ENCODE data around the gene BAZ2A. TPM values are rescaled to one million over a fixed set of nuclear protein-coding genes. Genes with fewer than 3 reads are reported as not detected.

Gene BAZ2A
- polyA plus RNA-seq, 1 experiment = 43.9 TPM

DNA sequence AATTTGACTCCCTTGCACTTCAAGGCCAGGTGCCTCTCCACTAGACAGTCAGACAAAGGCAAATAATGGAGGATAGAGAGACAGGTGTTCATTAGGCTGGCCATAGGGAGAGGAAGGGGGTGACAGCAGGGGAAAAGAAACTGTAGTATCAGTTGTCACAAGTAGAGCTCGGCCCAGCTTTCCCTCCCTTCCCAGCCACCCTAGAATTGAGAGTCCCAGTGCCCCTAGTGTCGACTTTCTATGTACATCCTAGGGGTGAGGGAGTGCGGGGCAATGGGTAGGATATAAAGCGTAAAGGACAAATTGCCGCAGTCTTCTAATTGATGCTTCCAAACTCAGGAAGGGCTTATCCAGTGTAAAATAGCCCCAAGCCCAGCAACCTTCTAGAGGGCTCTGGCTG lies 39.0 kb downstream of the BAZ2A start:
- TF ChIP-seq, protein P1, sequence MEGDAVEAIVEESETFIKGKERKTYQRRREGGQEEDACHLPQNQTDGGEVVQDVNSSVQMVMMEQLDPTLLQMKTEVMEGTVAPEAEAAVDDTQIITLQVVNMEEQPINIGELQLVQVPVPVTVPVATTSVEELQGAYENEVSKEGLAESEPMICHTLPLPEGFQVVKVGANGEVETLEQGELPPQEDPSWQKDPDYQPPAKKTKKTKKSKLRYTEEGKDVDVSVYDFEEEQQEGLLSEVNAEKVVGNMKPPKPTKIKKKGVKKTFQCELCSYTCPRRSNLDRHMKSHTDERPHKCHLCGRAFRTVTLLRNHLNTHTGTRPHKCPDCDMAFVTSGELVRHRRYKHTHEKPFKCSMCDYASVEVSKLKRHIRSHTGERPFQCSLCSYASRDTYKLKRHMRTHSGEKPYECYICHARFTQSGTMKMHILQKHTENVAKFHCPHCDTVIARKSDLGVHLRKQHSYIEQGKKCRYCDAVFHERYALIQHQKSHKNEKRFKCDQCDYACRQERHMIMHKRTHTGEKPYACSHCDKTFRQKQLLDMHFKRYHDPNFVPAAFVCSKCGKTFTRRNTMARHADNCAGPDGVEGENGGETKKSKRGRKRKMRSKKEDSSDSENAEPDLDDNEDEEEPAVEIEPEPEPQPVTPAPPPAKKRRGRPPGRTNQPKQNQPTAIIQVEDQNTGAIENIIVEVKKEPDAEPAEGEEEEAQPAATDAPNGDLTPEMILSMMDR (IDR thresholded peaks at IDR 0.05; ENCODE audit: low read depth, low read length) = no peak
- Histone ChIP-seq H3K9me3 (ENCODE audit: control insufficient read depth, insufficient read depth, low read length) (no peaks in the 10 kb centered on the region), H3K4me3 (ENCODE audit: low read depth, low read length) (no peak overlapping the region), H3K27ac (ENCODE audit: low read depth, low read length) (peak overlapping the region; percentile 3), H3K27me3 (ENCODE audit: control insufficient read depth, insufficient read depth, low read length) (no peaks in the 10 kb centered on the region)
- ChIA-PET POLR2A (interaction anchor here (0.5 kb wide), 1 partner anchor 67 kb away, joined by 3 read pairs; no protein-coding TSS in a partner anchor), CTCF (interaction anchor here (0.8 to 7.8 kb wide), 8 partner anchors 10 to 94 kb away, joined by 3 to 58 read pairs (median 4); no protein-coding TSS in a partner anchor)
- no peak for DNase-seq (ENCODE audit: low read depth, low spot score)

DNA sequence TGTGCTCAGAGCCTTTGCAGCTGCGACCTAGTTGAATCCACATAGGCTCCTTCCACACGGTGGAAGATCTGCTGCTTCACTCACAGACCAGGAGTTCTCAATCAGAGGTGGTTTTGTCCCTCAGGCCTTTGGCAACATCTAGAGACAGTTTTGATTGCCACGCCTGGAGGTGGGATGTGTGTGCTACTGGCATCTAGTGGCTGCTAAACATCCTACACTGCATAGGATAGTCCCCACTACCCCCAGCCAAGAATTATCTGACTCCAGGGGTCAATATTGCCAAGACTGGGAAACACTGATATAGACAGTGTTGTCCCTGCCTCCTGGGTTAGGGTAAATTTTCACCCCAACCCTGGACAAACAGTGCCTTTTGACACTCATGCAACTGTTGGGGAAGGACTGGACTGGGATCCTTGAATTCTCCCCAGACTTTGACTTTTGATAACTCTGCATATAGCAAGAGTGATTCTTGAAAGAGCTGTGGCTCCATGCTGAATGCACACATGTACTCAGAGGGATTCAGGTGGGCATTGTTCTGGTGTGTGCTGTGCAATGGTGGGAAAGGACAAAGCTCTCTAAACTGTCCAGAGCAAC lies 39.8 kb downstream of the BAZ2A start:
- Histone ChIP-seq H3K4me3 (ENCODE audit: low read depth, low read length) (no peak overlapping the region), H3K9me3 (ENCODE audit: control insufficient read depth, insufficient read depth, low read length) (no peaks in the 10 kb centered on the region), H3K27ac (ENCODE audit: low read depth, low read length) (no peak overlapping the region), H3K27me3 (ENCODE audit: control insufficient read depth, insufficient read depth, low read length) (no peaks in the 10 kb centered on the region)
- ChIA-PET POLR2A (no interaction called here), CTCF (interaction anchor here (1.0 to 7.8 kb wide), 7 partner anchors 10 to 94 kb away, joined by 3 to 58 read pairs (median 4); no protein-coding TSS in a partner anchor)
- TF ChIP-seq, protein P1 (IDR thresholded peaks at IDR 0.05; ENCODE audit: low read depth, low read length) = peak; percentile 48
- DNase-seq (ENCODE audit: low read depth, low spot score) = no peak

DNA sequence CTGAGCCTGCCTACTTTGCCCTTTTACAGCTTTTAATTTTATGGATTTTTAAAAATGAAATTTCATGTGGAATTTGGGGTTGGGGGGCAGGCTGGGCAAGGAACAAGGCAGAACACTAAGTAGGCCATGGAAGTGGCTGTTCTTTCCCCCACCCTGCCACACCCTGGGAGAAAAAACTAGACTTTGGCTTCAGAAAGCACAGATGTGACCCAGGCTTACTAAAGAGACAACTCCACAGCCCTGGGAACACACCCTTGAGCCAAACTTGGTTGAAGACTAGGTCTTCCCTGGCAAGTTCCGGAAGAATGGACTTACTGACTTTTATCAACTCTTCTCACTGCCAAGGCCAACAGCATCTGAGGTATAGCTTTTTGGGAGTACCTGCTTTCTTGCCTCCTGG lies 40.3 kb downstream of the BAZ2A start:
- ChIA-PET CTCF (interaction anchor here (0.6 to 7.8 kb wide), 6 partner anchors 11 to 94 kb away, joined by 3 to 58 read pairs (median 4); no protein-coding TSS in a partner anchor), POLR2A (no interaction called here)
- H3K27ac ChIP-seq (ENCODE audit: low read depth, low read length) = no peak overlapping the region
- no peaks in the 10 kb centered on the region for H3K9me3 ChIP-seq (ENCODE audit: control insufficient read depth, insufficient read depth, low read length)
- DNase-seq (ENCODE audit: low read depth, low spot score) = no peak
- H3K27me3 ChIP-seq (ENCODE audit: control insufficient read depth, insufficient read depth, low read length) = no peaks in the 10 kb centered on the region
- no peak overlapping the region for H3K4me3 ChIP-seq (ENCODE audit: low read depth, low read length)
- TF ChIP-seq, protein P1 (IDR thresholded peaks at IDR 0.05; ENCODE audit: low read depth, low read length) = no peak

DNA sequence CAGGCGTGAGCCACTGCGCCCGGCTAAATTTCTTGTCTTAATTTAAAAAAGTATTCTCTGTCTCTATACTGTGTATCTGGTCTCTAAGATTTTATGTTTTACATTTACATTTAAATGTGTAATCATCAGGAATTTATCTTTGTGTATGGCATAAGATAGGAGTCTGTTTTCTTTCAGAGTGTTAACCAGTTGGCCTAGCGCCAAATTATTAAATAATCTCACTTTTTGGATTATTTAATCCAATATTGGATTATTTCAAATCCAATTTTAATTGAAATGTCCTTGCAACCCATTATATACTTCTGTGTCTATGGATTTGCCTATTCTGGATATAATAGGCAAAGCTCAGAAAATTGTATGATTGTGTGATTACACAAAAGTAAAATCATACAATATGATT lies 45.0 kb downstream of the BAZ2A start:
- Histone ChIP-seq H3K27me3 (ENCODE audit: control insufficient read depth, insufficient read depth, low read length) (no peaks in the 10 kb centered on the region), H3K4me3 (ENCODE audit: low read depth, low read length) (no peak overlapping the region), H3K27ac (ENCODE audit: low read depth, low read length) (no peak overlapping the region), H3K9me3 (ENCODE audit: control insufficient read depth, insufficient read depth, low read length) (no peaks in the 10 kb centered on the region)
- TF ChIP-seq, protein P1 (IDR thresholded peaks at IDR 0.05; ENCODE audit: low read depth, low read length) = no peak
- POLR2A ChIA-PET = interaction anchor here (0.7 kb wide), 1 partner anchor 47 kb away, joined by 6 read pairs; no protein-coding TSS in a partner anchor
- DNase-seq (ENCODE audit: low read depth, low spot score) = no peak
- CTCF ChIA-PET = interaction anchor here (0.7 to 7.8 kb wide), 4 partner anchors 9 to 1048 kb away, joined by 3 to 58 read pairs (median 8); partner anchors contain the start of gene B4GALNT1

DNA sequence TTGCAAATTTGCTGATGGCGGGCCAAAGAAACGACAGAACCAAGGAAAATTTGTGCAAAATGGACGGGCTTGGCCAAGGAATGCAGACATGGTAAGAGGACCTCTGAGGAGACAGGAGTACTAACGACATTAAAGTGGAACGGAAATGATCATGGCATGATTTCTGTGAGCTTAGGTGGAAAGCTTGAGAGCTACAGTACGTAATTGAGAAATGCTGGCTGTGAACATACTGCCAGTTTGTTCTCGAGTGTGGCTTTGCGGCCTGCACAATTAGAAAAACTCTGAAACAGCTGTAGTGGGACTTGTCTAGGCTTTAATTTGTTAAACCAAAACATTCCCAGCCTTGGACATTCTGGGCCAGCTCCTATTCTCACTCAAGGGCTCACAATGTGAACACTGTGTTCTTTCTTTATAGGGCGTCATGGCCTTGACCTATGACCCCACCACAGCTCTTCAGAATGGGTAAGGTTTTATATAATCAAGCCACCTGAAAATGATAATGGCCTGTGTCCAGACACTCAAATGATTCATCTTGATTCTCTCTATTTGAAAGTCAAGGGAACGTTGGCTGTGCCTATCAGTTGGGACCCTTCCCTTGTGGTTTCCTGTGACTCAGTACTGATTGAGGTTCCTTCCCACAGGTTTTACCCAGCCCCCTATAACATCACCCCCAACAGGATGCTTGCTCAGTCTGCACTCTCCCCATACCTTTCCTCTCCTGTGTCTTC lies 48.5 kb downstream of the BAZ2A start:
- H3K9me3 ChIP-seq (ENCODE audit: control insufficient read depth, insufficient read depth, low read length) = no peaks in the 10 kb centered on the region
- TF ChIP-seq, protein P1 (IDR thresholded peaks at IDR 0.05; ENCODE audit: low read depth, low read length) = no peak
- DNase-seq (ENCODE audit: low read depth, low spot score) = no peak
- ChIA-PET POLR2A (no interaction called here), CTCF (interaction anchor here (1.3 to 6.0 kb wide), 4 partner anchors 10 to 68 kb away, joined by 3 to 59 read pairs (median 7); no protein-coding TSS in a partner anchor)
- peak overlapping the region; percentile 31 for H3K27ac ChIP-seq (ENCODE audit: low read depth, low read length)
- no peaks in the 10 kb centered on the region for H3K27me3 ChIP-seq (ENCODE audit: control insufficient read depth, insufficient read depth, low read length)
- H3K4me3 ChIP-seq (ENCODE audit: low read depth, low read length) = no peak overlapping the region
